Hepatocyte (in vitro differentiated cells): Measurements from ENCODE around the gene NBPF1.

ENCODE experiments used
- CTCF ChIP-seq: fragments of 200-600 bp; sonication (generic); IDR thresholded peaks from 2 replicates; pipeline ENCODE4 v1.5.1; 2016; ENCODE audit warnings: antibody characterized with exemption, mild to moderate bottlenecking; ENCODE audit not compliant: poor library complexity
- EZH2 ChIP-seq: fragments of 200-600 bp; sonication (generic); IDR thresholded peaks from 2 replicates; pipeline ENCODE4 v1.6.1; 2016; ENCODE audit warnings: antibody characterized with exemption, mild to moderate bottlenecking, borderline replicate concordance

- TF ChIP-seq CTCF (no peak), EZH2 (no peak)
Observed at GRCh38 chr1:16607433-16607851, 5.9 kb downstream of the NBPF1 start.
